Caco-2 (cell line): Measurements from ENCODE around the gene JDP2. TPM values are rescaled to one million over a fixed set of nuclear protein-coding genes. Genes with fewer than 3 reads are reported as not detected.

Experiments
- BruUV-seq: library from RNA; stranded (reverse); fragments of 400-500 nt; replicated peaks from 2 replicates; lab custom pipeline; 2021; lab: Mats Ljungman, UMichigan
- CTCF ChIA-PET: fragments of 300-600 bp; sonication (Branson Sonifier 250); formaldehyde crosslinking; loops from one replicate; lab custom pipeline; 2022; ENCODE audit warnings: antibody characterized with exemption; lab: Charles Lee
- POLR2A ChIA-PET: fragments of 300-600 bp; sonication (Branson Sonifier 250); formaldehyde crosslinking; loops from one replicate; lab custom pipeline; 2022; ENCODE audit warnings: antibody characterized with exemption; lab: Charles Lee
- DNase-seq, 2 experiments: peaks; one replicate each; pipeline versions ENCODE4 v3.0.0 to v3.0.0-alpha.2; 2020 to 2022
- H3K27me3 ChIP-seq: replicated peaks from 2 replicates; pipeline ENCODE4 v1.6.0; 2011; ENCODE audit warnings: low read length; ENCODE audit not compliant: control insufficient read depth, insufficient read depth
- H3K36me3 ChIP-seq: 2 replicates; pipeline ENCODE4 v1.5.1; 2011; ENCODE audit warnings: low read length; ENCODE audit not compliant: control insufficient read depth, insufficient read depth
- H3K4me1 ChIP-seq: fragments of 250-450 bp; sonication (Bioruptor Pico); 2 replicates; pipeline ENCODE4 v1.5.1; 2020; ENCODE audit warnings: mild to moderate bottlenecking
- H3K4me3 ChIP-seq: 2 replicates; pipeline ENCODE4 v1.5.1; 2011; ENCODE audit warnings: low read depth, mild to moderate bottlenecking, control low read depth, low read length
- H3K9me3 ChIP-seq: fragments of 250-450 bp; sonication (Bioruptor Pico); 2 replicates; pipeline ENCODE4 v1.5.1; 2020; ENCODE audit warnings: mild to moderate bottlenecking, moderate library complexity
- H3K27ac Mint-ChIP-seq: one replicate; pipeline ENCODE4 v1.8.0; 2022; ENCODE audit warnings: mixed read lengths; ENCODE audit not compliant: unreplicated experiment
- H3K27me3 Mint-ChIP-seq: one replicate; pipeline ENCODE4 v1.8.0; 2022; ENCODE audit warnings: mixed read lengths; ENCODE audit not compliant: insufficient read depth, unreplicated experiment
- H3K36me3 Mint-ChIP-seq: one replicate; pipeline ENCODE4 v1.8.0; 2022; ENCODE audit warnings: mild to moderate bottlenecking, mixed read lengths; ENCODE audit not compliant: insufficient read depth, unreplicated experiment
- H3K4me1 Mint-ChIP-seq: one replicate; pipeline ENCODE4 v1.8.0; 2022; ENCODE audit warnings: low read depth, mixed read lengths; ENCODE audit not compliant: unreplicated experiment
- H3K4me3 Mint-ChIP-seq: one replicate; pipeline ENCODE4 v1.8.0; 2022; ENCODE audit warnings: mild to moderate bottlenecking, moderate library complexity, mixed read lengths; ENCODE audit not compliant: unreplicated experiment
- H3K9me3 Mint-ChIP-seq: one replicate; pipeline ENCODE4 v1.8.0; 2022; ENCODE audit warnings: mixed read lengths; ENCODE audit not compliant: unreplicated experiment
- CTCF ChIP-seq, 2 experiments: fragments of 200-600 bp in 1 of 2; IDR thresholded peaks; 1 replicate in 1 of 2; 2 replicates in 1 of 2; pipeline versions ENCODE4 v1.5.1 to v1.8.0; 2011 to 2022; ENCODE audit warnings: antibody characterized with exemption in 1 of 2, control low read depth in 1 of 2, inconsistent platforms in 1 of 2, low read depth in 1 of 2, low read length in 1 of 2, mild to moderate bottlenecking in 1 of 2, moderate library complexity in 1 of 2; ENCODE audit not compliant: insufficient read depth in 1 of 2, severe bottlenecking in 1 of 2, unreplicated experiment in 1 of 2
- intact Hi-C: fragments of 100-400 bp; cut with micrococcal nuclease; formaldehyde crosslinking; loops from one replicate; pipeline ENCODE4 v1.10.0; 2022; ENCODE audit not compliant: unreplicated experiment
- total RNA-seq: library from RNA; stranded (reverse); gene quantifications from 2 replicates; pipeline ENCODE4 v1.2.3, GENCODE V29; 2022

The JDP2 gene
- total RNA-seq, 1 experiment from 2014 or later = 95.7 TPM

GRCh38 chr14:75391953-75392352, 35.9 kb upstream of the JDP2 start:
- Histone ChIP-seq H3K27me3 (no peaks in the 10 kb centered on the region), H3K4me3 (no peak overlapping the region), H3K36me3 (no peaks in the 10 kb centered on the region), H3K4me1 (no peaks in the 10 kb centered on the region), H3K9me3 (no peaks in the 10 kb centered on the region)
- ChIA-PET POLR2A (no interaction called here), CTCF (no interaction called here)
- DNase-seq = no peak
- Mint-ChIP-seq H3K4me3 (no peak overlapping the region), H3K36me3 (no peaks in the 10 kb centered on the region), H3K27ac (no peak overlapping the region), H3K4me1 (no peaks in the 10 kb centered on the region), H3K9me3 (no peaks in the 10 kb centered on the region), H3K27me3 (no peaks in the 10 kb centered on the region)
- intact Hi-C loops = no loop called here
- no TSS peak for BruUV-seq
- TF ChIP-seq CTCF (IDR thresholded peaks at IDR 0.05; ENCODE audit: insufficient read depth in 1 of 2, low read depth in 1 of 2, low read length in 1 of 2, severe bottlenecking in 1 of 2, unreplicated experiment in 1 of 2) = no peak

- no peak for TF ChIP-seq CTCF (IDR thresholded peaks at IDR 0.05; ENCODE audit: insufficient read depth in 1 of 2, low read depth in 1 of 2, low read length in 1 of 2, severe bottlenecking in 1 of 2, unreplicated experiment in 1 of 2)
- DNase-seq = no peak
- Mint-ChIP-seq H3K9me3 (no peaks in the 10 kb centered on the region), H3K36me3 (no peaks in the 10 kb centered on the region), H3K4me1 (no peaks in the 10 kb centered on the region), H3K27ac (no peak overlapping the region), H3K27me3 (no peaks in the 10 kb centered on the region), H3K4me3 (no peak overlapping the region)
- H3K4me3 ChIP-seq = no peak overlapping the region
- no peaks in the 10 kb centered on the region for H3K36me3 ChIP-seq
- H3K27me3 ChIP-seq = no peaks in the 10 kb centered on the region
- H3K9me3 ChIP-seq = no peaks in the 10 kb centered on the region
- ChIA-PET POLR2A (no interaction called here), CTCF (no interaction called here)
- H3K4me1 ChIP-seq = no peaks in the 10 kb centered on the region
- BruUV-seq = no TSS peak
- intact Hi-C loops = no loop called here
Measured at GRCh38 chr14:75392686-75393641, 34.9 kb upstream of the JDP2 start.

DNA sequence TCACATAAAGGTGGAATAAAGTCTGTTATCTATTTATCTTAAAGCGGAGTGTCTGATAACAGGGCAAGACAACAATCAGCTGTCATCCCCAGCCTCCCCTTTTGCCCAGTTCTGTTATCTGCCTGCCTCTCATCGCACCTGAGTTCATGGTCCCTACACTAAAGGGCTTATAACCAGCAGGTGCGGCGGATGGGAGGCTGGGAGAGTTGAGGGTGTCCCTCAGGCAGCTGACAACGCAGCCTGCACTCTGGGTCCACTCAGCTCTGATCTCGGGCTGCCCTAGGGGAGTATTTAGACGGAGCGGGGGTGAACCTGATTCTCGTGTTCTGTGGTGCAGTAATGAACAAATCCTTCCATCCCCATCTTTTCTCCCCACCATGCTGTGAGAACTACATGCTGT, 34.0 kb upstream of the JDP2 start:
- intact Hi-C loops = no loop called here
- no peaks in the 10 kb centered on the region for H3K4me1 Mint-ChIP-seq
- Histone ChIP-seq H3K4me3 (no peak overlapping the region), H3K36me3 (no peaks in the 10 kb centered on the region), H3K9me3 (no peaks in the 10 kb centered on the region), H3K27me3 (no peaks in the 10 kb centered on the region), H3K4me1 (no peaks in the 10 kb centered on the region)
- ChIA-PET POLR2A (no interaction called here), CTCF (no interaction called here)
- H3K9me3 Mint-ChIP-seq = no peaks in the 10 kb centered on the region
- no peak overlapping the region for H3K4me3 Mint-ChIP-seq
- BruUV-seq = no TSS peak
- H3K27me3 Mint-ChIP-seq = no peaks in the 10 kb centered on the region
- DNase-seq = no peak
- H3K36me3 Mint-ChIP-seq = no peaks in the 10 kb centered on the region
- no peak overlapping the region for H3K27ac Mint-ChIP-seq
- no peak for TF ChIP-seq CTCF (IDR thresholded peaks at IDR 0.05; ENCODE audit: insufficient read depth in 1 of 2, low read depth in 1 of 2, low read length in 1 of 2, severe bottlenecking in 1 of 2, unreplicated experiment in 1 of 2)
